GM23338 (cell line): ENCODE measurements around the gene GRAMD1C.

ENCODE experiments used
- CREB1 ChIP-seq: fragments of 250-450 bp; sonication (Bioruptor Pico); IDR thresholded peaks from 2 replicates; pipeline ENCODE4 v1.5.0; 2020; ENCODE audit warnings: low read depth, mild to moderate bottlenecking, moderate library complexity
- CTCF ChIP-seq, 2 experiments: fragments of 200-600 bp in 1 of 2; sonication (generic) in 1 of 2; conservative IDR thresholded peaks; 2 replicates each; pipeline versions ENCODE4 v1.5.1 to v1.6.1; 2016 to 2017; ENCODE audit warnings: antibody characterized with exemption in 2 of 2, low read depth in 2 of 2, mild to moderate bottlenecking in 2 of 2, moderate library complexity in 1 of 2
- ETS1 ChIP-seq: IDR thresholded peaks from 2 replicates; pipeline ENCODE4 v1.6.1; 2016; ENCODE audit warnings: antibody characterized with exemption
- EZH2 ChIP-seq: fragments of 200-600 bp; sonication (generic); IDR thresholded peaks from one replicate; pipeline ENCODE4 v1.8.0; 2017; ENCODE audit warnings: antibody characterized with exemption, mild to moderate bottlenecking, low read depth; ENCODE audit not compliant: unreplicated experiment
- EZH2phosphoT487 ChIP-seq: fragments of 200-600 bp; sonication (generic); IDR thresholded peaks from one replicate; pipeline ENCODE4 v1.8.1; 2018; ENCODE audit warnings: antibody characterized with exemption; ENCODE audit not compliant: unreplicated experiment
- JUNB ChIP-seq: IDR thresholded peaks from one replicate; pipeline ENCODE4 v1.6.1; 2016; ENCODE audit warnings: antibody characterized with exemption; ENCODE audit not compliant: unreplicated experiment
- NANOG ChIP-seq: IDR thresholded peaks from 2 replicates; pipeline ENCODE4 v1.6.1; 2016; ENCODE audit warnings: antibody characterized with exemption, borderline replicate concordance
- POLR2AphosphoS5 ChIP-seq: IDR thresholded peaks from 2 replicates; pipeline ENCODE4 v1.6.1; 2016; ENCODE audit warnings: antibody characterized with exemption, low read depth
- REST ChIP-seq: IDR thresholded peaks from one replicate; pipeline ENCODE4 v1.6.1; 2018; ENCODE audit warnings: antibody characterized with exemption; ENCODE audit not compliant: unreplicated experiment
- STAT1 ChIP-seq: IDR thresholded peaks from one replicate; pipeline ENCODE4 v1.6.1; 2016; ENCODE audit warnings: antibody characterized with exemption; ENCODE audit not compliant: unreplicated experiment
- ZNF331 ChIP-seq: fragments of 250-450 bp; sonication (Bioruptor Pico); IDR thresholded peaks from 2 replicates; pipeline ENCODE4 v1.5.0; 2020; ENCODE audit warnings: low read depth, mild to moderate bottlenecking, moderate library complexity
- ZNF462 ChIP-seq: fragments of 250-450 bp; sonication (Bioruptor Pico); IDR thresholded peaks from 2 replicates; pipeline ENCODE4 v1.5.0; 2020; ENCODE audit warnings: mild to moderate bottlenecking, moderate library complexity

GRCh38 chr3:113979916-113980315 lies 141.3 kb downstream of the GRAMD1C start:
- TF ChIP-seq POLR2AphosphoS5, result no peak
- no peak for TF ChIP-seq CTCF (conservative IDR thresholded peaks at IDR 0.05; ENCODE audit: low read depth in 2 of 2)
- TF ChIP-seq EZH2, result no peak
- no peak for TF ChIP-seq EZH2phosphoT487
- TF ChIP-seq JUNB, result no peak
- no peak for TF ChIP-seq REST
- no peak for TF ChIP-seq ZNF462
- no peak for TF ChIP-seq ZNF331 (CRISPR knock-in tag)
- no peak for TF ChIP-seq STAT1
- no peak for TF ChIP-seq CREB1 (CRISPR knock-in tag)
- no peak for TF ChIP-seq NANOG
- TF ChIP-seq ETS1, result no peak
